Activated naive CD8-positive, alpha-beta T cell treated with anti-CD3 and anti-CD28 coated beads, Interleukin-2, amount 50 U/mL, for 16 hours (primary cell): ENCODE measurements around the gene ELAC1.
"Not testable (repeated sequence)": the region's sequence is repeated elsewhere in the genome, so short reads cannot be mapped to it uniquely, and the experiment has no call there.

Experiments used
- DNase-seq: peaks from one replicate; pipeline ENCODE4 v3.0.0-alpha.2; 2020; ENCODE audit warnings: low read depth, low spot score

The ELAC1 gene, protein sequence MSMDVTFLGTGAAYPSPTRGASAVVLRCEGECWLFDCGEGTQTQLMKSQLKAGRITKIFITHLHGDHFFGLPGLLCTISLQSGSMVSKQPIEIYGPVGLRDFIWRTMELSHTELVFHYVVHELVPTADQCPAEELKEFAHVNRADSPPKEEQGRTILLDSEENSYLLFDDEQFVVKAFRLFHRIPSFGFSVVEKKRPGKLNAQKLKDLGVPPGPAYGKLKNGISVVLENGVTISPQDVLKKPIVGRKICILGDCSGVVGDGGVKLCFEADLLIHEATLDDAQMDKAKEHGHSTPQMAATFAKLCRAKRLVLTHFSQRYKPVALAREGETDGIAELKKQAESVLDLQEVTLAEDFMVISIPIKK

GRCh38 chr18:50967714-50968661, at the start of gene ELAC1:
ELAC1 (plus strand) TSS chr18:50968040; CDS start chr18:50974405, 6,365 bp downstream.
- peak; percentile 27 for DNase-seq

GRCh38 chr18:50918153-50918552, 49.7 kb upstream of the ELAC1 start:
- DNase-seq = no peak

- no peak for DNase-seq
These were observed 43.5 kb upstream of the ELAC1 start for GRCh38 chr18:50924372-50924771.

DNA sequence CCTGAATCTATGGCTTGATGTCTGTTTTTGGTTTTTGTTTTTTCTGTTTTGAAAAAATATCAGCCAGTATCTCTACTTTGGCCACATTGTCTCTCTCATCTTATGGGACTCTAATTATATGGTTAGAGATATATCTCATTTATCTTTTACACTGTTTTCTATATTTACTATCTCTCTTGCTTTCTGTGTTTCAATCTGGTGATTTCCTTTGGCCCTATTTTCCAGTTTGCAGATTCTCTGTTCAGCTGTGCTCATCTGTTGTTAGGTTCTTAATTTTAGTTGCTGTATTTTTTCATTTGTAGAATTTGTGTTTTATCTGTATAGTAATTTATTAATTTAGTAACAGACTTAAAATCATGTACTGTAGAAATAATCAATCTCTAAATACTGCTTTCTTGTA, 41.3 kb upstream of the ELAC1 start:
- DNase-seq = no peak

GRCh38 chr18:50928551-50928950, 39.3 kb upstream of the ELAC1 start:
- no peak for DNase-seq

DNA sequence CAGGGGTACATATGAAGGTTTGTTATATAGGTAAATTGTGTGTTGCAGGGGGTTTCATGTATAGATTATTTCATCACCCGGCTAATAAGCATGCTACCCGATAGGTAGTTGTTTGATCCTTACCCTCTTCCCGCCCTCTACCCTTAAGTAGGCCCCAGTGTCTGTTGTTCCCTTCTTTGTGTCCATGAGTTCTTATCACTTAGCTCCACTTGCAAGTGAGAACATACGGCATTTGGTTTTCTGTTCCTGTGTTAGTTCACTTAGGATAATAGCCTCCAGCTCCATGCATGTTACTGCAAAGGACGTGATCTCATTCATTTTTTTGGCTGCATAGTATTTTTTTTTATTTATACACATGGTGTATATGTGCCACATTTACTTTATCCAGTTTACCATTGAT, 34.2 kb upstream of the ELAC1 start:
- DNase-seq = no peak

DNA sequence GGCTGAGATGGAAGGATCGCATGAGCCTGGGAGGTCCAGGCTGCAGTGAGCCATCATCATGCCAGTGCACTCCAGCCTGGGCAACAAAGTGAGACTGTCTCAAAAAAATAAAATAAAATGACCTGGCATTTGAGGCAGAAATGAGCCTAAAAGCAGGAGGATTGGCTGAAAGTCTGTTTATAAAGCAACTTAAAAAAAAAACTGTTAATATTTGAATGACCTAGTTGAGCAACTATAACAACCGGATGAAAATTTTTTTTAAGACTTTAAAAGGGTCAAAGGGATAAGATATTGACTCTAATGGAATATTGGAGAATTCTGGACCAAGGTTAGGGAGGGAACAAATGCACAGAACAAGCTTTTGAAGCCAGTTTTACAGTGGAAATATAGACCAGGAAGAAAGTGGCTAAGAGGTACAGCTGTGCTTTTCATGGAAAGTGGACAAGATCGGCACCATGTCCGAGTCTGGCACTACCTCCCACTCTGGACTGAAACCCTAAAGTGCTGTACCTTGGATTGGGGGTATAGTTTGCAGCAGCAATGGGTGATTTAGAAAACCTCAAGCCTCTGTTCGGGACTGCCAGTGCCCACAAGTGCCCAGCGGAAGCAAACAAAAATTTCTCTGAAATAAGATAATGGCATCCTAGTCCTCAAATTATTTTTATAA, 33.2 kb upstream of the ELAC1 start:
- DNase-seq = no peak

- no peak for DNase-seq
These were observed 32.2 kb upstream of the ELAC1 start for GRCh38 chr18:50935493-50936191.

DNA sequence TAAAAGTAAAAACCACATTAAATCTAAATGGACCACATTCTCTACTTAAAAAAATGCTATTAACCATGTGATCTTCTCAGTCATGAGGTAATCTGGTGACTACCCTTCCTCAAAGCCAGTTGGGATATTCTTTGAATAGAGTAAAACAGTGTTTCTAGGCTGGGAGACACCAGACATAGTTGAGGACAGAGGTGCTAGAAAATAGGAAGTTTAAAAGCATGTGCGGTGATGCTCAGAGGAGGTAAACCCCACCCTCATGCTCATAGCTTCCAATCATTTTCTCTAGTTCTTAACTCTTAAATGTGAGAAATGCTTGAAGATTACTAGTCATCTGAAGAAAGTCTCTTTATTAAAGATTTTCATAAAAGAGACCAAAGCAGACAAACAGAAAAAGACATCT, 30.7 kb upstream of the ELAC1 start:
- DNase-seq = no peak

GRCh38 chr18:50938912-50939311, 28.9 kb upstream of the ELAC1 start:
- no peak for DNase-seq

GRCh38 chr18:50944245-50944932, 23.5 kb upstream of the ELAC1 start:
- DNase-seq = no peak

GRCh38 chr18:50945918-50946317, 21.9 kb upstream of the ELAC1 start:
- DNase-seq = not testable (repeated sequence)

DNA sequence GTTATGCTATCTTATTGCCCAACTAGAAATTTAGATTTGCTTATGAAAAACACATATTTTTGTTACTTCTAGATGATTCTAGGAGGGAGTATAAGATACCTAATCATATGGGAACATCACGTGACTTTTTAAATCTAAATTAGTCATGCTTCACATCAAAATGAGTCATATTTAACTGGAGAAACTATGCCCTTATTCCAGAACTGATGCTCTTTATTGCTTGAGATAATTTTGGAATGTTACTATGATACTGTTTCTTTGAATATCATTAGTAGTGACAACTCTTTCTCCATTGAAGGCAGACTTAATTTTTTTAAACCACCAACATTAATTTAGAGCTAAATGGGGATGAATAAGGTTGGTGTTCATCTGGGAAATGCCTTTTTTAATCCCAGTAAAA, 19.9 kb upstream of the ELAC1 start:
- DNase-seq = no peak

GRCh38 chr18:50949185-50949584, 18.7 kb upstream of the ELAC1 start:
- no peak for DNase-seq

DNA sequence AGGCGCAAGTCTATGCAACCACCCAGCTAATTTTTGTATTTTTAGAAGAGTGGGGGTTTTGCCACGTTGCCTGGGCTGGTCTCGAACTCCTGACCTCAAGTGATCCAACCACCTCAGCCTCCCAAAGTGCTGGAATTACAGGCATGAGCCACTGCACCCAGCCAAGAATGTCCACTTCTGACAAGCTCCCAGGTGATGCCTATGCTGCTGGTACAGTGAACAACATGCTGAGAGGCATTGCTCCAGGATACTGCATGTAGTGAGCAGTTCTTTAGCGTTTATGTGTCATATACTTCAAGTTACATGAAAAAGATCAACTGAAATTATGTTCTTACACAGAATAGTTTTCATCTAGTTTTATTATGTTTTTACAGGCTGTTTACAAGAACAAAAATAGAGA, 17.2 kb upstream of the ELAC1 start:
- no peak for DNase-seq

DNA sequence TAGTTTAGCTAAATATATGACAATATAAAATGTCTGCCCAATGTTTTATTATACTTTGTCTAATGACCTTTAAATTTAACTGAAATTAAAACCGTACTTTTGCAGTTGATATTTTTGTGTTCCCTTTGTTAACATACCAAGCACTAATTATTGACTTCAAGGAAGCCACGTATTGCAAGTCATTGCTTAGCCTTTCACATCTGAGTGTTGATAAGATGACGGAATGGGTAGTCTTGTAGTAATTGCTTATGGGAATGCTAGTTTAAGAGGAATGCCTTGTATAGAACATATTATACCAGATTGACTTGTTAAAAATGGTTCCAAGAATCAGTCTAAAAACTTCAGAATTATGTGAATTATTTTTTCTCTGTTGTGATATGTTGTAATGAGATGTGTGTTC, 14.0 kb upstream of the ELAC1 start:
- no peak for DNase-seq

- no peak for DNase-seq
These were observed 12.6 kb upstream of the ELAC1 start for GRCh38 chr18:50955253-50955652.

DNA sequence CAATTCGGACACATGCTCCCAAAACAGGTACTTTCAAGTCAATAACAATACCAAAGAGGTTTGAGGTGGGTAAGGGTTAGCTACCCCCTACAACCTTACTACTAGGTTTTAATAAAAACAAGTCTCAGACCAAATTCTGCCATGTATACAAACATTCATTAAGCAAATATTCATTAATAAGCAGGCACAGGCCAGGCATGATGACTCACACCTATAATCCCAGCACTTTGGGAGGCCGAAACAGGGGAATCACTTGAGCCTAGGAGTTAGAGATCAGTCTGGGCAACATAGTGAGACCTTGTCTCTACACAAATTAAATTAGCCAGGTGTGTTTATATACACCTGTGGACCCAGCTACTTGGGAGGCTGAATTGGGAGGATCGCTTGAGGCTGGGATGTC, 11.7 kb upstream of the ELAC1 start:
- DNase-seq = no peak

DNA sequence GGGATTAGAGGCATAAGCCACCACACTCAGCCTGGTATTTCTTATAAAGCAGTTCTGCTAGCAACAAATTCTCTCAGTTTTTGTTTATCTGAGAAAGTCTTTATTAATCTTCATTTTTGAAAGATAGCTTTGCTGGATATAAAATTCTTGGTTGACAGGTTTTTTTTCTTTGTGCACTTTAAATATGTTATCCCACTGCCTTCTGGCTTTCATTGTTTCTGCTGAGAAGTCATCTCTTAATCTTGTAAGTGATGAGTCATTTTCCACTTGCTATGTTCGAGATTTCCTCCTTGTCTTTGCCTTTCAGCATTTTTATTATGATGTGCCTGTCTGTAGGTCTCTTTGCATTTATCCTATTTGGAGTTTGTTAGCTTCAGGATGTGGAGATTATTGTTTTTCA, 5.9 kb upstream of the ELAC1 start:
- DNase-seq = no peak

DNA sequence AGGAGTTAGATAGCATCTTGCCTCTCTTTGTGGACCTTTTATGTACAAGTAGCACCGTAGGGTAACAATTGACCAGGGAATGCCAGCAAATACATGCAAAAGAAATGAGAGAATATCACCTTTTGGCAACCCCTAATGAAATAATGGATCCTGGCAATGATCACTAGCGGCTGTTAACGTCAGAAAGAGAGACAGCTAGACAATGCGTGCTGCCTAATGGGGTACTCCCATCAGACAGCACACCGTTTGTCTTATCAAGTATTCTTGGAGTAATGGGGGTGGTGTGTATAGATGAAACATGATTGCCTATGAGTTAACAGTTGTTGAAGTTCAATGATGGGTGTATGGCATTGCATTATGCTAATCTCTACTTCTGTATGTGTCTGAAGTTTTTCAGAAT, 1.6 kb downstream of the ELAC1 start:
- DNase-seq = no peak

DNA sequence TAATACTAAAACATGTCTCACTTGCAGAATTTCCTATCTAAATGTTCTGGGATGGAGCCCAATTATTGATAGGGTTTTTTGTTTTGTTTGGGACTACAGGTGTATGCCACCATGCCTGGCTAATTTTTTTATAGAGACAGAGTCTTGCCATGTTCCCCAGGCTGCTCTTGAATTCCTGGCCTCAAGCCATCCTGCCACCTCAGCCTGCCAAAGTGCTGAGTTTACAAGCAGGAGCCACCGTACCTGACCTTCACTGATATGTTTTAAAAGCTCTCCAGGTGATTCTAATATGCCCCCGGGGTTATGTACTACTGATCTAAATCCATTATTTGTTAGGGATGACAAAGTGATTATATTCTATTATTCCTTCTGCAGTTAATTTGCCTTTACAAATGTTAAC, 2.2 kb downstream of the ELAC1 start:
- DNase-seq = no peak
